Measurements from ENCODE around the gene NXNL1. TPM values are rescaled to one million over a fixed set of nuclear protein-coding genes. Genes with fewer than 3 reads are reported as not detected.

Gene NXNL1
- total and polyA plus RNA-seq, 2 experiments from 2014 or later = not detected

GRCh38 chr19:17483605-17484002, 22.9 kb upstream of the NXNL1 start:
- H3K36me3 ChIP-seq (ENCODE audit: insufficient read depth) = no peaks in the 10 kb centered on the region
- no peaks in the 10 kb centered on the region for H3K36me3 Mint-ChIP-seq (ENCODE audit: low read depth)
- H3K27me3 ChIP-seq (ENCODE audit: insufficient read depth) = no peaks in the 10 kb centered on the region
- H3K4me2 ChIP-seq = no peak overlapping the region
- DNase-seq (ENCODE audit: low spot score) = no peak
- no peak overlapping the region for H3K4me3 Mint-ChIP-seq
- no peak for ATAC-seq
- no peak overlapping the region for H2AFZ ChIP-seq
- H3K9me2 ChIP-seq (ENCODE audit: insufficient read depth) = no peaks in the 10 kb centered on the region
- 0 out of 2 replicates have a peak, but pooled peaks cover 5% of the 10 kb centered on the region for H3F3A ChIP-seq (replicated peaks; ENCODE audit: low read depth)
- no peak overlapping the region for H3K4me3 ChIP-seq
- peaks cover 13% of the 10 kb centered on the region; the same call in 1 of the 2 replicates for H3K4me1 ChIP-seq (ENCODE audit: insufficient read depth)
- no peaks in the 10 kb centered on the region; the same call in 2 of the 3 replicates for H3K9me3 Mint-ChIP-seq
- peaks cover 25% of the 10 kb centered on the region for H3K4me1 Mint-ChIP-seq
- no peaks in the 10 kb centered on the region for H3K79me2 ChIP-seq (replicated peaks; ENCODE audit: insufficient read depth)
- H3K27me3 Mint-ChIP-seq (ENCODE audit: insufficient read depth, low read depth, poor library complexity) = peaks cover 25% of the 10 kb centered on the region
- no peak overlapping the region for H3K27ac Mint-ChIP-seq
- TF ChIP-seq ZNF331 (CRISPR knock-in tag; IDR thresholded peaks at IDR 0.05; ENCODE audit: low read depth) = no peak
- no peak for TF ChIP-seq ZNF114 (CRISPR knock-in tag; IDR thresholded peaks at IDR 0.05)
- no peak for TF ChIP-seq EZH2 (IDR thresholded peaks at IDR 0.05; ENCODE audit: low read depth, unreplicated experiment)
- no peak for TF ChIP-seq ZNF462 (CRISPR knock-in tag; IDR thresholded peaks at IDR 0.05)
- TF ChIP-seq REST (IDR thresholded peaks at IDR 0.05; ENCODE audit: unreplicated experiment) = no peak
- no peak for TF ChIP-seq ETS1 (IDR thresholded peaks at IDR 0.05)
- no peak for TF ChIP-seq POLR2AphosphoS5 (IDR thresholded peaks at IDR 0.05; ENCODE audit: low read depth)
- TF ChIP-seq NANOG (IDR thresholded peaks at IDR 0.05; ENCODE audit: borderline replicate concordance) = no peak
- no peak for TF ChIP-seq CTCF (conservative IDR thresholded peaks at IDR 0.05; ENCODE audit: low read depth in 2 of 2)
- no peak for TF ChIP-seq EZH2phosphoT487 (IDR thresholded peaks at IDR 0.05; ENCODE audit: unreplicated experiment)
- TF ChIP-seq CREB1 (CRISPR knock-in tag; IDR thresholded peaks at IDR 0.05; ENCODE audit: low read depth) = no peak
- no peak for TF ChIP-seq JUNB (IDR thresholded peaks at IDR 0.05; ENCODE audit: unreplicated experiment)
- TF ChIP-seq STAT1 (IDR thresholded peaks at IDR 0.05; ENCODE audit: unreplicated experiment) = no peak
- H3K27ac ChIP-seq (ENCODE audit: low read depth) = no peak overlapping the region
- no peaks in the 10 kb centered on the region for H4K20me1 ChIP-seq (replicated peaks; ENCODE audit: insufficient read depth)
